Germinal center (tissue), 1 donor: ENCODE results near the gene CEMIP2.
"Not testable (repeated sequence)": the region's sequence is repeated elsewhere in the genome, so short reads cannot be mapped to it uniquely, and the experiment has no call there.

Experiments
- DNase-seq: peaks from one replicate; pipeline ENCODE4 v3.0.0; 2012; ENCODE audit warnings: mixed read lengths, low spot score

CEMIP2 gene, protein sequence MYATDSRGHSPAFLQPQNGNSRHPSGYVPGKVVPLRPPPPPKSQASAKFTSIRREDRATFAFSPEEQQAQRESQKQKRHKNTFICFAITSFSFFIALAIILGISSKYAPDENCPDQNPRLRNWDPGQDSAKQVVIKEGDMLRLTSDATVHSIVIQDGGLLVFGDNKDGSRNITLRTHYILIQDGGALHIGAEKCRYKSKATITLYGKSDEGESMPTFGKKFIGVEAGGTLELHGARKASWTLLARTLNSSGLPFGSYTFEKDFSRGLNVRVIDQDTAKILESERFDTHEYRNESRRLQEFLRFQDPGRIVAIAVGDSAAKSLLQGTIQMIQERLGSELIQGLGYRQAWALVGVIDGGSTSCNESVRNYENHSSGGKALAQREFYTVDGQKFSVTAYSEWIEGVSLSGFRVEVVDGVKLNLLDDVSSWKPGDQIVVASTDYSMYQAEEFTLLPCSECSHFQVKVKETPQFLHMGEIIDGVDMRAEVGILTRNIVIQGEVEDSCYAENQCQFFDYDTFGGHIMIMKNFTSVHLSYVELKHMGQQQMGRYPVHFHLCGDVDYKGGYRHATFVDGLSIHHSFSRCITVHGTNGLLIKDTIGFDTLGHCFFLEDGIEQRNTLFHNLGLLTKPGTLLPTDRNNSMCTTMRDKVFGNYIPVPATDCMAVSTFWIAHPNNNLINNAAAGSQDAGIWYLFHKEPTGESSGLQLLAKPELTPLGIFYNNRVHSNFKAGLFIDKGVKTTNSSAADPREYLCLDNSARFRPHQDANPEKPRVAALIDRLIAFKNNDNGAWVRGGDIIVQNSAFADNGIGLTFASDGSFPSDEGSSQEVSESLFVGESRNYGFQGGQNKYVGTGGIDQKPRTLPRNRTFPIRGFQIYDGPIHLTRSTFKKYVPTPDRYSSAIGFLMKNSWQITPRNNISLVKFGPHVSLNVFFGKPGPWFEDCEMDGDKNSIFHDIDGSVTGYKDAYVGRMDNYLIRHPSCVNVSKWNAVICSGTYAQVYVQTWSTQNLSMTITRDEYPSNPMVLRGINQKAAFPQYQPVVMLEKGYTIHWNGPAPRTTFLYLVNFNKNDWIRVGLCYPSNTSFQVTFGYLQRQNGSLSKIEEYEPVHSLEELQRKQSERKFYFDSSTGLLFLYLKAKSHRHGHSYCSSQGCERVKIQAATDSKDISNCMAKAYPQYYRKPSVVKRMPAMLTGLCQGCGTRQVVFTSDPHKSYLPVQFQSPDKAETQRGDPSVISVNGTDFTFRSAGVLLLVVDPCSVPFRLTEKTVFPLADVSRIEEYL (N-terminal part only)

DNA sequence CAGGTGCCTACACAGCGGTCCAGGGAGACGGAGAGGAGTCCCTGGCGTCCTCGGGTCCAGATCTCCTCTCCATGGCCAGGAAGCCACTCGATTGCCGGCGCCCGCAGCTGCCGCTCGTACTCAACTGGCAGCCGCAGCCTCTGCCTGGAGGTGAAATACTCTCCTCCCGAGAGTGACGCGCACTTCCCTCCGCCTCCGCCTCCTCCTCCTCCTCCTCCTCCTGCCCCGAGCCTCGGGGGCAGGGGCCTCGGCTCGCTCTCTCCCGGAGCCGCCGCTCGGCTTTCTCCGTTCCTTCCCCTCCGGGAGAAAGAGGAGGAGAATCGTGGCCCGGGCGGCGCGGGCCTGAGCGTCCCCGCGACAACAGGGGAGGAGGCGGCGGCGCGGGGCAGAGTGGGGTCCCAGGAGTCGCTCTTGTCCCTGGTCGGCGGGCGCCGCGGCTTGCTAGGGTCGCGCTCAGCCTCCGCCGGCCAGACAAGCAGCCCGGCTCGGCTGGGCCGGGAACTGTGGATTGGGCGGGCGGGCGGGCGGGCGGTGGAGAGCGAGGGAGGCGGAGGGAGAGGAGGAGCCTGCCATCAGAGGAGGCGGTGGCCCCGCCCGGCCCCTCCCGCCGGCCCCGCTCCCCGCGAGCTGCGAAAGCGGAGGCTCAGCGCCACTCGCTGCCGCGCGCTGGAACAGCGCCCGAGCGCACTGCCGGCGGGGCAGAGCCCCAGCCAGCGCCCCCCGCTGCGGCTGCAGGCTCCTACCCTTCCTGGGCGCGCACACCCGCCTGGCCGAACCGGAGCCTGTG lies at the start of gene CEMIP2:
Gene CEMIP2, minus strand, starts transcription at position 126 of the 787 bp plus-strand sequence. CDS start 18,140 bp downstream, outside the sequence.
- peak; percentile 87 for DNase-seq

DNA sequence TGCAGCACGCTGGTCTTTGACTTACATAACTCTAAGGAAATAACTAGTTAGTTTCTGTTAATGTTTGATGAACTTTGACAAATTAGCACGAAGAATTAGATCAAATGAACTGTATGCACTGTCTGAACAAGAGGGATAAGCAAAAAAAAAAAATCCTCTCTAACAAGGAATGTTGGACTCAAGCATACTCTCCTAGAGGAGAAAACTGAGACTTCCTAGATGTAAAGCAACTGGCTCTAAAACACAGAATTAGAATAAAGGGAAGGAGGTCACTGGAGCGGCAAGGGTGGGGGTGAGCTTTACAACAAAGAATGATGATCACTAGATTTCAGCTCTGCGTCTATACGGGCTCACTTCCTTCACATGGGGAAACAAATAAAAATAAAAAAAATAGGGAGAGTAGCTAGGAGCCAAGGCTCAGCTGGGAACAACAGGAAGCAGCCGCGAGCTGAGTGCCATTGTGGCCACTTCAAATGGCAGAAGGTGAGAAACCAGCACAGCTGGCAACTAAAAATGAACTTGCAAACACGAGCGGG lies 48.7 kb upstream of the CEMIP2 start:
- no peak for DNase-seq

DNA sequence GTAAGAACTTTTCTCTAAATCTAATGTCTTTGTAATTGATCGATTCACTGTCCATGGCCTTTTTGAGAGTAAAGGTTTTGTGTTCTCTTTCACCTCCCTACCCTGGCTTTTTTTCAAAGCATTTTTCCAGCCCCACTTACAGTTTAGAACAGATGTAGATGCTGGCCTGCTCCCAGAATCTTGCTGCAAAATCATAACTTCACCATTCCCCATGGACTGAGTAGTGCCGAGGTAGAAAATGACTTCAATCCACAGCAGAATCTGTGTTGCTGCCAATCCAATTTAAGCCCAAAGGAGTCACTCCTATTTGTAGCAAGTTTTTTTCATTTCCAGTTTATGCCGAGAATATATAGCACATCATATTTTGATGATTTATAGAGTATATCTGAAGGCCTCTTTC lies 46.5 kb upstream of the CEMIP2 start:
- DNase-seq = no peak

DNA sequence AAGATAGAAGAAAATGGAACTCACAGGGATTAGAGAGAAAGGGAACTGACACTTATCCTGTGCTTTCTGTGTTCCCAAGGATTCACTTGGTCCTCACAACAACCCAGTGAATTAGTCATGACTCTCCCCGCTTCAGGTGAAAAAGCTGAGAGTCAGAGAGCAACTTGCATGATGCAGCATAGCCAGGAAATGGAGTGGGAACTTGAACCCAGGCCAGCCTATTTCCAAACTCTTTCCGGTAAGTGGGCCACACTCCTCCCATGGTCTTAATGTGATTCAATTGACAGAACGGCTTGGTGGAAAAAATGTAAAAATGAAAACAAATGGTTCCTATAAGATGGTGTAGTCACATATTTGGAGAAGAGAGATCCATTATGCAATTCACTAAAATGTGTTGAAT lies 45.9 kb upstream of the CEMIP2 start:
- DNase-seq = no peak

DNA sequence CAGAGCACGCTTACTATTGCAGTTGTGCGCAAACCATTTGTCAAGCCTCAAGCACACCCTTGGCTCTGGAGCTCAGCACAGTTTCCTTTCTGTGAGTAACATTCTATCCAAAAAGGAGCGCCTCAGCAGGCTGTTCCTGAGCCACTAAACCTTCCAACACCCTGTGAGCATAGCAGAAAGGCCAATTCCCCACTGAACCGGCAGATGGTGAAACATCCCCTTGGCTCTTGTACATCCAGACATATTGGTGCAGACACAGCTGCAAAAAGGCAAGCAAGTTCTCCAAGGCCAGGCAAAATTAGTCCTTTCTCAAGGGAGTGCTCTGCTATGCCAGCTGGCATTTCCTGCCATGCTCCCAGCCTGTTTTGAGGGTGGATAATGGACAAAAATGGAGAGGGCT lies 44.1 kb upstream of the CEMIP2 start:
- DNase-seq = no peak

DNA sequence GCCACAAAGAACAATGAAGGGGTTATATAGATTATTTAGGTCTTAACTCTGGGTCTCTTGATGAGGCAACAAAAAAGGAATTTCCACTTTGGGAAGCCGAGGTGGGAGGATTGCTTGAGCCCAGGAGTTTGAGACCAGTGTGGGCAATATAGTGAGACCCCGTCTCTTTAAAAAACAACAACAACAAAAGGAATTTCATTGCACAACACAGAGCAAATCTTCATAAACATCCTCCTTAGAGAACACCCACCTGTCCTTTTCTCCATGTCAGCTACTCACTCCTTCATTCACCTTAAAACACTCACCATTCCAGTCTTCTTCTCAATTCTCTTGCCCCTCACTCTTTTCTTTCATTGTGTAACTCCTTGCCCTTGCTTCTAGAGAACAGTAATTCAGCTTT lies 39.8 kb upstream of the CEMIP2 start:
- no peak for DNase-seq

DNA sequence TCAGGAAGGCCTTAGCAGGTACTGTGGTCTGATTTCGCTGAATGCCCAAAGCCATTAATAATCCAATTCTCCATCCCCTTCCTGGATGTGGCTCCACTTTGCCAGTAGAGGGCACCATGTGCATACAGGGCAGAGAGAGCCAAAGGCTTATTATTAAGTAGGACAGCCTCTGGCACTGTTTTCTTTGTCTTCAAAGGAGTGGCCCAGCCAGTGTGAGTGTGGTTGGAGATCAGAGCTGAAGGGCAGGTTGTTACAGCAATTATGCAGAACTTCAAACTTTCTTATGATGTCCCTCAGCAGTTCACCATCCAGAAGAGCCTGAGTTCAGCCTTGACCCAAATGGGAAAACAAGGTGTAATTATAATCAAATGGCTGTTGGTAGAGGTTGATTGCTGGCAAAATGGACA lies 38.6 kb upstream of the CEMIP2 start:
- peak; percentile 62 for DNase-seq

DNA sequence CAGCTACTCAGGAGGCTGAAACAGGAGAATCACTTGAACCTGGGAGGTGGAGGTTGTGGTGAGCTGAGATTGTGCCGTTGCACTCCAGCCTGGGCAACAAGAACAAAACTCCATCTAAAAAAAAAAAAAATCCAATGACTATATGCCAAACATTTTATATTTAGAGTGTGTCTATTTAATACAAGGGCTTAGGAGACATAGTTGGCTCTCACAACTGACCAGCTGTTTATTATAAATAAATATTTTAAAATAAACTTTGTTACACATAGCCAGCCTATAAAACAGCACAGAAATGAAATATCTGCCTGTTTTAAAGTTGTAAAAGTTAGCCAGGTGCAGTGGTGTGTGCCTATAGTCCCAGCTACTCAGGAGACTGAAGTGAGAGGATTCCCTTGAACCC lies 36.8 kb upstream of the CEMIP2 start:
- DNase-seq = not testable (repeated sequence)

DNA sequence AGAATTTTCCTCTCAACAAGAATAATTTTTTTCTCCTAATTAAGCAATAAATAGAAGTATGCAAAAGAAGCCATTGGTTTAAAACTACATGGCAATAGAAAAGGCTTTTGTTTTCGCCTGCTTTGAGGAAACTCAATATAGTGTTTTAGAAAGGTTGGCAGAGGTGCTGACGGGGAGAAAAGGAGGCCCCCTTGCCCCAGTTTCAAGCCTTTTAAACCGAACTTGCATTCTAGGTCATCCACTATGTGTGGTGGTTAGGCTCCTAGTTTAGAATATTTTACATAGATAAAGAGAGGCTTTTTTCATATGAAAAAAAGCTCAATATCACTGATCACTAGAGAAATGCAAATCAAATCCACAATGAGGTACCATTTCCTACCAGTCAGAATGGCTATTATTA lies 33.5 kb upstream of the CEMIP2 start:
- DNase-seq = no peak

DNA sequence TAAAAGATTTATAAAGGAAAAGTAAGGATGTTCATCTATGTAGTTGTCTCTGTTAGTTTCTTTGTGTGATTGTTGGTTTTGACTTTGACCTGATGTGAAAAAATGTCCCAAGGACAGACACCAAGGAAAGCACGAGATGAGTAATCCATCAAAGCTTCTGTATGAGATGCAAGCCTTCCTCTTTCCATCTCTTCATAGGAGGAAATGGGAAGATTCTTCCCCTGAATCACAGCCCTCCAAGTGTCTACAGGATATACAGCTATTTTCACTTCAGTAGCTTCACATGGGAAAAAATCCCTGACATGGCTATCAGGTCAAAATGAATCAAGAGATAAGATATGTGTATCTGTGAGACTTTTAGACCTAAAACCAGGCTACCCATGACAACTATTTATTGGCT lies 29.0 kb upstream of the CEMIP2 start:
- no peak for DNase-seq

DNA sequence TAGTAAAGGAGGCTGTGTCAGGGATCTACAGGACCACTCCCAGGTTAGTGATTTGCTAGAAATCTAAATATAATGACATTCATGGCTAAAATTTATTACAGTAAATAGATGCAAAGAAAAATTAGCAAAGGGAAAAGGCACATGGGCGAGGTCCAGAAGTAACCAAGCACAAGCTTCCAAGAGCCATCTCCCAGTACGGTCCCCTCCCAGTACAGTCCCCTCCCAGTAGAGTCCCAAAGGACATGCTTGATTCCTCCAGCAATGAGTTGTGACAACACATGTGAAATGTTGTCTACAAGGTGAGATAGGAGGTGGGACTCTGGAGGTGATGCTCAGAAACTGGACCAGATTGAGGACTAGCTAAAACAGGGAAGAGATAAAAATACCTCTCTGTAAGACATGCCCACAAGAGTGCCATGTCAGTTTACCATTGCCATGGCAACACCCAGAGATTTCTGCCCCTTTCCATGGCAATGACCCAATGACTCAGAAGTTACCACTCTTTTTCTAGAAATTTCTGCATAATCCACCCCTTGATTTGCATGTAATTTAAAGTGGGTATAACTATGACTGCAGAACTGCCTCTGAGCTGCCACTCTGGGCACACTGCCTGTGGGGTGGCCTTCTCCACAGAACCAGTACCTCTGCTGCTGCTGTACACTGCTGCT lies 27.9 kb upstream of the CEMIP2 start:
- peak; percentile 10 for DNase-seq

DNA sequence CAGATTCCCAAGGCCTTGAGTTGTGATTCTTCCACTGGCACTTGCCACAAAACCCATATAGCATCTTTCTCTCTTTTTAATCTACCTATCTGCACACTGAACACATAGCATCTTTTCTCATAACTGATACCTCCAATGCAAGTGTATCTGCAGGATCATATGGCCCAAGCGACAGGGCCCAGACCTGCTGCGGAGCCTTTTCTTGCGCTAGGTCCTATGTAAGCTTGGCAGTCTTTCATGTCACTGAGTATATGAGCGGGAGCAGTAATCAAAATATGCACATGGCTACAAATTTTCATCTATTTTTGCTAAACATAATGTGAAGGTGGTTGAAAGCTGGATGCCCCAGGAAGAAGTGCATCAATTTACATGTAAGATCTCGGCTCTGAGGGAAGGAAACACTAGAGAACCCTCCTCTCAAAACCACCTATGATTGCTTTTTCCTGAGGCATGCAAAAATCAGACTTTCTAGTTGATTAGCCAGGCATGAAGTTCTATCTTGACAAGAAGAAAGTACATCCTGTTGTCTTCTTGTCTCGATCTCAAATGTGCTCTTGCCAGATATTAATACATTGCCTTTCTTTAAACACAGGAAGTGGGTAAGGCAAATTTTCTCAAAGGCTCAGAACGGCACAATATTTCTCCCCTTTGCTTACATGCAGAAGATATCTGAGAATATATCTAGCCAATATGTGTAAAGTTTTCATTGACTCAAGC lies 26.9 kb upstream of the CEMIP2 start:
- peak; percentile 64 for DNase-seq

DNA sequence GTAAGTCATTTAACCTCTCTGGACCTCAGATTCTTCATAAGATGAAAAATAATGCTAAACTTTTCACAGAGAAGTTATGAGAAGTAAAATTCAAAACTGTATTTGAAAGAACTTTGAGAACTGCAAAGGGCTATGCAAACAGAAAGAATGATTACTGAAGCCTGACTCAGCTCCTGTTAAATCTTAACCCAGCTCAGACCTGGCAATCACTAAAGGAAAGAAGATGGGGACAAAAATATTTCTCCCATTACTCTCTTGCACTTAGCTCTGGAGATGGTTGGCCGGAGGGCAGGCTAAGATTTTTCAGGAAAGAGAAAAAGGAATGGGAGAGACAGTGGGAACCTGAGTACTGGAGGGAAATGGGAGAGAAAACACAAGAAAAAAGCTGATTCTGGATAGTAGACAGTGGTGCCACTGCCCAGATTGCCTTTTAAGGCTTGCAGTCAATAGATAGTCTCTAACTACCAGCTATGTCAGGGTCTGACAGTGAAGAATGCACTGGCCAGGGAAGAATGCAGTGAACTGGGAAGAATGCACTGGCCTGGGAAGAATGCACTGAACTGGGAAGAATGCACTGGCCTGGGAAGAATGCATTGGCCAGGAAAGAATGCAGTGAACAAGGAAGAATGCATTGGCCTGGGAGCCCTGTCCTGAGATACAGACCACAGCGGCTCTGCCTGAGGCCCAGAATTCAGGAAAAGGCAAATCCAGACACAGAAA lies 25.2 kb upstream of the CEMIP2 start:
- no peak for DNase-seq

DNA sequence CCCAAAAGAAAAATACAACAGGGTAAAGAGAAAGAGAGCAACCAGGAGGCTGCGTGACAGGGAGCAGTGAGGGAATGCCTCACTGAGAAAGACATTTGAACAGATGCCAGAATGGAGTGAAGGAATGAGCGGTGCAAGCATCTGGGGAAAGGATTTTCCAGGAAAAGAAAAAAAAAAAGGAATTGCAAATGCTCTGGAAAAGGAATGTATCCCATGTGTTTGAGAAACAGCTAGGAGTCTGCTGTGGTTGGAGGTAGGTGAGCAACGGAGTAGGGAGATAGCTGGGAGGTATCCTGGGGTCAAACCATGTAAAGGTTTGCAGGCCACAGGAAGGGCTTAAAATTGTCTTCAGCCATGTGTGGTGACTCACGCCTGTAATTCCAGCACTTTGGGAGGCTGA lies 23.6 kb upstream of the CEMIP2 start:
- DNase-seq = no peak

DNA sequence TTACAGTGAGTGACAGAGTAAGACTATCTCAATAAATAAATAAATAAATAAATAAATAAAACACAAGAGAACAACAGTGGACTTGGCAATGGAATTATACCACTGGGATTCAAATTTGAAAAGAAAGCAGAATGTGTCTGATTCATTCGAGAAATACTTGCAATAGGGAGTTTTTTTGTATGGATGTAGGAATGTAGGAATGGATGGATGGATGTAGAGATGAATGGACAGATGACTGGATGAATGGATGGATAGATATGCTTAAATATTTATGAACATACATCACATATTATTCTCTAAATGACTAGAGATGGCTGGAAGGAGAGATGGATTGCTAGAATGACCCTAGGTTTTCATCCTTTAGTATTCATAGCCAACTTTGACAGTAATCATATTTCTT lies 22.0 kb upstream of the CEMIP2 start:
- DNase-seq = no peak

DNA sequence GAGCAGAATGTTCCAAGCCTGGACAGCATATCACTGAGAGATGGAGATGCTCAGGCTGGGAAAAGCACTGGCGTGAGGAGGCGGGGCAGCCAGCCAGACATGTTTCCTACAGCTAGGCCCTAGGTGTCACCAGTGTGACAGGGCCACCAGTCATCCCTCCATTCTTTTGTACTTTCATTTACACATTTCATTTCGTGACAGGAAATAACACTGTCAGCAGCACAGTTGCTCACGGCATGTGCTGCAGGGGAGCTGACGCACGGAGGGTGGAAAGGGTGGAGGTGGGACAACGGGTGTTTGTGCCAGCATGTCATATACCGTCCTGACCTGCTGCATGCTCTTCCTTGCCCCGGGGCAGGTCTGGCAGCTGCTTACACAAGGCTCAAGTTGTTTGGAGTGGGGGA lies 14.8 kb upstream of the CEMIP2 start:
- DNase-seq = no peak

DNA sequence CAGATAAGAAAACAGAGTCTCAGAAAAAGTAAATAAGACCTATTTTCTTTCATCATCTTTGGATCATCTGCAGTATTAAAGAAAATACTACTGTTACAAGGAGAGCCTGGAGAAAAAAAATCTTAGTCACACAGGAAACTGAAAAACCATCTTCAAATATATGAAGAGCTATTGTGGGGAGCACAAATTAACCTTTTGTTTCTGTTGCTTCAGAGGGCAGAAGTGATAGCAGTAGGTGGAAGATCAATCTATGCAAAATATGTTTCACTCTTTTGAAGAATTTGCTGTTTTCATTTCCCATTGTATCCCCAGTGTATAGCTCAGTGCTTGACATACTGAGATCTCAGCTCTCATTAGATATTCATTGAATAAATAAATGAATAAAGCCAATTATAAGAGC lies 13.1 kb upstream of the CEMIP2 start:
- DNase-seq = no peak

DNA sequence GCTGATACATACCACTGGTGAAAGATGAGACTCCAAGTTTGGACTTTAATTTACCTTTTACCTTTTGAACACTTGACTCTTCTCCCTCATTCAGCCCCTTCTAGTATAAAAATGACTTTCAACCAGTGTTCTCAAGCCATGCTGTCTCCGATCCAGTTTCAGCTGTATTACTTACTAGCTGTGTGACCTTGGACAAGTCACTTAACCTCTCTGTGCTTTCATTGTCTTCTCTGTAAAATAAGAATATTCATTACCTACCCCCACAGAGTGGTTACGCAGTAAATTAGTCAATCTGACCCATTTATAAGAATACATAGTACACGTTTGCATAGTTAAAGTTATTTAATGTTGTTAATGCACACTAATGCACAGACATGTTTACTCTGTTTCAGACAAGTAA lies 12.6 kb upstream of the CEMIP2 start:
- DNase-seq = no peak

DNA sequence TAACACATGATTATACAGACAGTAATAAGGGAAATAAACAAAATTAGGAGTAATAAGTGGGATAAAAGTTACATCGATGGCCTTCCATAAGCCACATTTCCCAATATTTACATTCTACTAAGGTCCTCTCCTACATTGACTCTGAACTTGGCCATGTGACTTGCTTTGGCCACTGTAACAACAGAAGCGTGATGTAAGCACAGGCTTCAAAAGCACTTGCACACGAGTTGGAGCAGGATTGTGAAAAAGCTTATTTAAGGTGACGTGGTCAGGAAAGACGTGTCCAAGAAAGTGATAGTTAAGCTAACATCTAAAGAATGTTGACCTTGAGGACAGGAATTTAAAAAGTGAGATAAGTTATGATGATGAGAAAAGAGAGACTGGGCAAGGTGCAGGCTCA lies 9.8 kb upstream of the CEMIP2 start:
- DNase-seq = no peak
